Measurements from ENCODE around the gene KCNA3. TPM values are rescaled to one million over a fixed set of nuclear protein-coding genes. Genes with fewer than 3 reads are reported as not detected.

The KCNA3 gene
- total RNA-seq, 4 donors from 2014 or later: 0.59 to 3.8 (median 2.0) TPM

GRCh38 chr1:110657351-110657750 is 17.4 kb downstream of the KCNA3 start:
- intact Hi-C loops (cut with DNase I): no loop called here
- TF ChIP-seq, protein P1, sequence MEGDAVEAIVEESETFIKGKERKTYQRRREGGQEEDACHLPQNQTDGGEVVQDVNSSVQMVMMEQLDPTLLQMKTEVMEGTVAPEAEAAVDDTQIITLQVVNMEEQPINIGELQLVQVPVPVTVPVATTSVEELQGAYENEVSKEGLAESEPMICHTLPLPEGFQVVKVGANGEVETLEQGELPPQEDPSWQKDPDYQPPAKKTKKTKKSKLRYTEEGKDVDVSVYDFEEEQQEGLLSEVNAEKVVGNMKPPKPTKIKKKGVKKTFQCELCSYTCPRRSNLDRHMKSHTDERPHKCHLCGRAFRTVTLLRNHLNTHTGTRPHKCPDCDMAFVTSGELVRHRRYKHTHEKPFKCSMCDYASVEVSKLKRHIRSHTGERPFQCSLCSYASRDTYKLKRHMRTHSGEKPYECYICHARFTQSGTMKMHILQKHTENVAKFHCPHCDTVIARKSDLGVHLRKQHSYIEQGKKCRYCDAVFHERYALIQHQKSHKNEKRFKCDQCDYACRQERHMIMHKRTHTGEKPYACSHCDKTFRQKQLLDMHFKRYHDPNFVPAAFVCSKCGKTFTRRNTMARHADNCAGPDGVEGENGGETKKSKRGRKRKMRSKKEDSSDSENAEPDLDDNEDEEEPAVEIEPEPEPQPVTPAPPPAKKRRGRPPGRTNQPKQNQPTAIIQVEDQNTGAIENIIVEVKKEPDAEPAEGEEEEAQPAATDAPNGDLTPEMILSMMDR (IDR thresholded peaks at IDR 0.05): no peak
- no peak for TF ChIP-seq POLR2A (IDR thresholded peaks at IDR 0.05)
- Histone ChIP-seq H3K27me3 (no peaks in the 10 kb centered on the region), H3K4me1 (no peaks in the 10 kb centered on the region), H3K9me3 (no peaks in the 10 kb centered on the region), H3K27ac (no peak overlapping the region), H3K36me3 (no peaks in the 10 kb centered on the region), H3K4me3 (replicated peaks in 1 of 3) (no peak overlapping the region)
- WGBS, 2 donors: 75 to 76% methylated on average over 2 of the region's 2 CpGs
- DNase-seq: no peak

GRCh38 chr1:110650609-110651008 is 24.1 kb downstream of the KCNA3 start:
- H3K27me3 ChIP-seq: no peaks in the 10 kb centered on the region
- H3K4me3 ChIP-seq (replicated peaks in 1 of 3): no peak overlapping the region
- no peaks in the 10 kb centered on the region for H3K9me3 ChIP-seq
- TF ChIP-seq, protein P1 (IDR thresholded peaks at IDR 0.05): no peak
- TF ChIP-seq POLR2A (IDR thresholded peaks at IDR 0.05): no peak
- intact Hi-C loops (cut with DNase I): no loop called here
- no peaks in the 10 kb centered on the region for H3K36me3 ChIP-seq
- WGBS, 2 donors: 69% methylated on average over 2 of the region's 2 CpGs
- H3K27ac ChIP-seq: no peak overlapping the region
- no peaks in the 10 kb centered on the region for H3K4me1 ChIP-seq
- DNase-seq: no peak

DNA sequence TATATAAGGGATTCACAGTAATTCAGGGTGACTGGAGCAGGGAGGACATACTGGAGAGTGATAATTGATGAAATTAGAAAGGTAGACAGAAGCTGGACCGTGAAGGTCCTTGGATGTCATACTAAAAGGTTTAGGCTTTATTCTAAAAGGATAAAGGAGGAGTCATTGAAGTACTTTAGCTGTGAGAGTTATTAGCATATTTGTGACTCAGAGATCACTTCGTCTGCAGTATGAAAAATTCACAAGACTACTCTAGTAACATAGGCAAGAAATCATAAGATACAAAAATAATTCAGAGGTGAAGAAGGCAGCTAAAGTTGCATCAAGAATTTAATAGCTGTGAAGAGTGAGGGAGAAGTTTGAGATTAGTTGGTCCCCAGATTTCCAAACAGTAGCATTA is 26.3 kb downstream of the KCNA3 start:
- Histone ChIP-seq H3K27me3 (peaks cover 2% of the 10 kb centered on the region), H3K36me3 (no peaks in the 10 kb centered on the region), H3K4me3 (replicated peaks in 1 of 3) (no peak overlapping the region), H3K4me1 (no peaks in the 10 kb centered on the region), H3K9me3 (no peaks in the 10 kb centered on the region), H3K27ac (no peak overlapping the region)
- DNase-seq: no peak
- no peak for TF ChIP-seq POLR2A (IDR thresholded peaks at IDR 0.05)
- TF ChIP-seq, protein P1 (IDR thresholded peaks at IDR 0.05): no peak
- 67 to 73% methylated on average over 2 of the region's 2 CpGs for WGBS, 2 donors
- intact Hi-C loops (cut with DNase I): no loop called here

GRCh38 chr1:110647254-110647891 is 27.4 kb downstream of the KCNA3 start:
- intact Hi-C loops (cut with DNase I): no loop called here
- DNase-seq: no peak
- no peaks in the 10 kb centered on the region for H3K36me3 ChIP-seq
- no peaks in the 10 kb centered on the region for H3K9me3 ChIP-seq
- TF ChIP-seq, protein P1 (IDR thresholded peaks at IDR 0.05): no peak
- no peak for TF ChIP-seq POLR2A (IDR thresholded peaks at IDR 0.05)
- no peaks in the 10 kb centered on the region for H3K4me1 ChIP-seq
- no peak overlapping the region for H3K4me3 ChIP-seq (replicated peaks in 1 of 3)
- H3K27ac ChIP-seq: no peak overlapping the region
- peaks cover 2% of the 10 kb centered on the region for H3K27me3 ChIP-seq
- WGBS, 2 donors: 13 to 14% methylated on average over 5 of the region's 5 CpGs

- 72 to 75% methylated on average over 4 of the region's 4 CpGs for WGBS, 2 donors
- Histone ChIP-seq H3K27ac (no peak overlapping the region), H3K9me3 (no peaks in the 10 kb centered on the region), H3K36me3 (no peaks in the 10 kb centered on the region), H3K4me1 (no peaks in the 10 kb centered on the region), H3K27me3 (peaks cover 2% of the 10 kb centered on the region), H3K4me3 (replicated peaks in 1 of 3) (no peak overlapping the region)
- TF ChIP-seq POLR2A (IDR thresholded peaks at IDR 0.05): no peak
- TF ChIP-seq, protein P1 (IDR thresholded peaks at IDR 0.05): no peak
- intact Hi-C loops (cut with DNase I): no loop called here
- no peak for DNase-seq
Measured at GRCh38 chr1:110645821-110646735, 28.7 kb downstream of the KCNA3 start.
